GM21526 (cell line): ENCODE results near the gene TSTD1.
"Not testable (repeated sequence)": the region's sequence is repeated elsewhere in the genome, so short reads cannot be mapped to it uniquely, and the experiment has no call there.

Experiments used
- ATAC-seq: cut with Tn5 transposase; IDR thresholded peaks from one replicate; pipeline ENCODE4 v1.9.1; 2021; ENCODE audit warnings: moderate library complexity; ENCODE audit not compliant: unreplicated experiment, low FRiP score

Gene TSTD1

GRCh38 chr1:161013131-161013487 is 25.7 kb downstream of the TSTD1 start:
- peak; percentile 7 for ATAC-seq

GRCh38 chr1:161012420-161012819 is 26.3 kb downstream of the TSTD1 start:
- no peak for ATAC-seq

- ATAC-seq = no peak
Observed at GRCh38 chr1:161009602-161010211, 29.1 kb downstream of the TSTD1 start.

GRCh38 chr1:161008869-161009510 is 29.8 kb downstream of the TSTD1 start:
- ATAC-seq = no peak

- ATAC-seq = no peak
Observed at GRCh38 chr1:161007369-161007768, 31.4 kb downstream of the TSTD1 start.

- ATAC-seq = no peak
Observed at GRCh38 chr1:161006563-161006962, 32.2 kb downstream of the TSTD1 start.

- no peak for ATAC-seq
Observed at GRCh38 chr1:161001525-161001924, 37.2 kb downstream of the TSTD1 start.

- no peak for ATAC-seq
Observed at GRCh38 chr1:161000736-161001480, 37.9 kb downstream of the TSTD1 start.

GRCh38 chr1:160999376-160999775 is 39.4 kb downstream of the TSTD1 start:
- ATAC-seq = no peak

- no peak for ATAC-seq
Observed at GRCh38 chr1:160997323-160998038, 41.3 kb downstream of the TSTD1 start.

GRCh38 chr1:160996178-160996577 is 42.6 kb downstream of the TSTD1 start:
- no peak for ATAC-seq

- no peak for ATAC-seq
Observed at GRCh38 chr1:160993544-160994193, 45.1 kb downstream of the TSTD1 start.

GRCh38 chr1:160992036-160992435 is 46.7 kb downstream of the TSTD1 start:
- not testable (repeated sequence) for ATAC-seq
